HepG2 (cell line): ENCODE data around the gene CTSD. TPM values are rescaled to one million over a fixed set of nuclear protein-coding genes. Genes with fewer than 3 reads are reported as not detected.

Experiments used
- HNF4A ChIP-seq: sonication (generic); formaldehyde crosslinking; IDR thresholded peaks from 2 replicates; pipeline ENCODE4 v1.4.0; 2020; ENCODE audit warnings: missing genetic modification reagents
- RXRA ChIP-seq: sonication (generic); formaldehyde crosslinking; IDR thresholded peaks from 2 replicates; pipeline ENCODE4 v1.5.1; 2020; ENCODE audit warnings: missing genetic modification reagents
- ZBTB4 ChIP-seq: sonication (generic); formaldehyde crosslinking; IDR thresholded peaks from 2 replicates; pipeline ENCODE4 v1.4.0; 2020; ENCODE audit warnings: missing genetic modification reagents, mild to moderate bottlenecking, borderline replicate concordance
- ZNF362 ChIP-seq: sonication (generic); formaldehyde crosslinking; IDR thresholded peaks from 2 replicates; pipeline ENCODE4 v1.4.0; 2020; ENCODE audit warnings: missing genetic modification reagents, mild to moderate bottlenecking, borderline replicate concordance
- polyA plus RNA-seq, 8 experiments: library from polyadenylated mRNA; depleted of rRNA in 3 of 8; stranded (reverse) in 7 of 8; unstranded in 1 of 8; fragments of >200 nt; fragmentation: Illumina TruSeq in 4 of 8; extraction: Trizol in 4 of 8; gene quantifications; 2 replicates each; pipeline versions ENCODE4 v1.2.1 to v1.2.3, GENCODE V29; 2011 to 2016; ENCODE audit warnings: low read depth in 4 of 8, missing spikeins in 1 of 8, mixed read lengths in 1 of 8; ENCODE audit not compliant: insufficient read depth in 1 of 8
- total RNA-seq, 5 experiments: library from RNA; depleted of rRNA; stranded (reverse); fragments of >200 nt; fragmentation: Illumina TruSeq; extraction: Trizol; gene quantifications; 2 replicates each; pipeline ENCODE4 v1.2.3, GENCODE V29; 2016; ENCODE audit warnings: low read depth in 1 of 5

Gene CTSD
- total and polyA plus RNA-seq, 2 of the 13 experiments (the other 11 are each of a cell fraction or from before 2014, with no cell fraction given), result 143 to 230 TPM

- peak; percentile 62; the same call in 1 of the 2 replicates for TF ChIP-seq ZNF362 (CRISPR knock-in tag)
- TF ChIP-seq ZBTB4 (CRISPR knock-in tag), result 0 out of 2 replicates have a peak, but pooled peaks have one; percentile 33
- TF ChIP-seq HNF4A (CRISPR knock-in tag), result 0 out of 2 replicates have a peak, but pooled peaks have one; percentile 14
- no peak for TF ChIP-seq RXRA (CRISPR knock-in tag)
These were observed 21.3 kb upstream of the CTSD start (continued) for GRCh38 chr11:1784761-1785650.
